Breast epithelium (tissue), 4 donors: ENCODE measurements around the gene ATG7. TPM values are rescaled to one million over a fixed set of nuclear protein-coding genes. Genes with fewer than 3 reads are reported as not detected.

Experiments used
- DNase-seq, 2 donors: peaks; one replicate each; pipeline ENCODE4 v3.0.0-alpha.2; 2019; ENCODE audit warnings: low spot score in 2 of 2
- H3K27ac ChIP-seq, 2 donors: fragments of 200-600 bp; sonication (generic) in 1 of 2; one replicate each; pipeline ENCODE4 v1.5.1; 2016 to 2019; ENCODE audit warnings: mild to moderate bottlenecking in 1 of 2
- H3K27me3 ChIP-seq, 2 donors: fragments of 200-600 bp; sonication (generic) in 1 of 2; one replicate each; pipeline versions ENCODE4 v1.5.1 to v1.6.0; 2017 to 2019; ENCODE audit warnings: control low read depth in 1 of 2, mild to moderate bottlenecking in 1 of 2
- H3K36me3 ChIP-seq: fragments of 200-600 bp; one replicate; pipeline ENCODE4 v1.5.1; 2019
- H3K4me1 ChIP-seq, 2 donors: fragments of 200-600 bp; sonication (generic); one replicate each; pipeline ENCODE4 v1.5.1; 2016 to 2019; ENCODE audit warnings: control low read depth in 1 of 2
- H3K4me3 ChIP-seq, 3 donors: fragments of 200-600 bp; sonication (generic); 1 replicate in 2 of 3; 2 replicates in 1 of 3; pipeline ENCODE4 v1.5.1; 2016 to 2019; ENCODE audit warnings: mild to moderate bottlenecking in 3 of 3, moderate library complexity in 2 of 3
- H3K9me3 ChIP-seq, 2 donors: fragments of 200-600 bp; sonication (generic) in 1 of 2; one replicate each; pipeline ENCODE4 v1.5.1; 2016 to 2019; ENCODE audit warnings: control low read depth in 1 of 2
- POLR2A ChIP-seq: fragments of 450-650 bp; IDR thresholded peaks from one replicate; pipeline ENCODE4 v1.6.1; 2016; ENCODE audit warnings: antibody characterized with exemption, mild to moderate bottlenecking, moderate library complexity
- POLR2AphosphoS5 ChIP-seq, 3 donors: sonication (generic); formaldehyde crosslinking; IDR thresholded peaks; one replicate each; pipeline ENCODE4 v1.6.1; 2017; ENCODE audit warnings: antibody characterized with exemption in 3 of 3
- intact Hi-C: fragments of 100-400 bp; cut with DNase I; formaldehyde crosslinking; loops from one replicate; pipeline ENCODE4 v1.15.1; 2023; ENCODE audit warnings: low total_unique reads
- total RNA-seq, 3 donors: library from RNA; depleted of rRNA; stranded (reverse); fragments of >200 nt; gene quantifications; one replicate each; pipeline ENCODE4 v1.1.0, GENCODE V29; 2016
- TF ChIP-seq, protein P1 (sequence below), 3 donors: fragments of 450-650 bp; IDR thresholded peaks; one replicate each; pipeline ENCODE4 v1.5.1; 2016 to 2017; ENCODE audit warnings: antibody characterized with exemption in 3 of 3, mild to moderate bottlenecking in 3 of 3, moderate library complexity in 3 of 3

Gene ATG7
- total RNA-seq, 3 donors from 2014 or later: 64.9 to 81.9 (median 75.5) TPM

DNA sequence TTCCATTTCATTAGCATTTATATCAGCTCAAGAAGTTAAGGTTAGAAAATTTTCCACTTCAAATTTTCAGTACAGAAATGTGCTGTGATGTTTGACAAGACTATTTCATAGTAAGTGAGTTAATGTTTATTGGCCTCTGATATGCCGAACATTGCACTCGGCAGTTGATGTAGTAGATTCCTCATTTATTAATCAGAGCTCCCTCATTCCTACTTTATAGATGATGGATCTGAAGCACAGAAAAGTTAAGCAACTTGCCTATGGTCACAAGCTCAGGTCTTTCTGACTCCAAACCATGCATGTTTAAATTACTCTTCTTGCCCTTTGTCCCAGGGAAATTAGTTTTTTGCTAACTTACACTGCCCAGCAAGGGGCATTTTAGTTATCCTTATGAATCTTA lies 92.0 kb downstream of the ATG7 start:
- Histone ChIP-seq H3K27ac (no peak overlapping the region), H3K36me3 (peaks cover 4% of the 10 kb centered on the region), H3K9me3 (no peaks in the 10 kb centered on the region), H3K4me3 (no peak overlapping the region), H3K27me3 (no peaks in the 10 kb centered on the region), H3K4me1 (no peaks in the 10 kb centered on the region)
- no peak for DNase-seq
- intact Hi-C loops: loop anchor here (5.0 kb wide), 1 partner anchor 417 kb away; no protein-coding TSS in a partner anchor
- TF ChIP-seq, protein P1, sequence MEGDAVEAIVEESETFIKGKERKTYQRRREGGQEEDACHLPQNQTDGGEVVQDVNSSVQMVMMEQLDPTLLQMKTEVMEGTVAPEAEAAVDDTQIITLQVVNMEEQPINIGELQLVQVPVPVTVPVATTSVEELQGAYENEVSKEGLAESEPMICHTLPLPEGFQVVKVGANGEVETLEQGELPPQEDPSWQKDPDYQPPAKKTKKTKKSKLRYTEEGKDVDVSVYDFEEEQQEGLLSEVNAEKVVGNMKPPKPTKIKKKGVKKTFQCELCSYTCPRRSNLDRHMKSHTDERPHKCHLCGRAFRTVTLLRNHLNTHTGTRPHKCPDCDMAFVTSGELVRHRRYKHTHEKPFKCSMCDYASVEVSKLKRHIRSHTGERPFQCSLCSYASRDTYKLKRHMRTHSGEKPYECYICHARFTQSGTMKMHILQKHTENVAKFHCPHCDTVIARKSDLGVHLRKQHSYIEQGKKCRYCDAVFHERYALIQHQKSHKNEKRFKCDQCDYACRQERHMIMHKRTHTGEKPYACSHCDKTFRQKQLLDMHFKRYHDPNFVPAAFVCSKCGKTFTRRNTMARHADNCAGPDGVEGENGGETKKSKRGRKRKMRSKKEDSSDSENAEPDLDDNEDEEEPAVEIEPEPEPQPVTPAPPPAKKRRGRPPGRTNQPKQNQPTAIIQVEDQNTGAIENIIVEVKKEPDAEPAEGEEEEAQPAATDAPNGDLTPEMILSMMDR (IDR thresholded peaks at IDR 0.05): no peak
- no peak for TF ChIP-seq POLR2AphosphoS5 (IDR thresholded peaks at IDR 0.05)
- no peak for TF ChIP-seq POLR2A

DNA sequence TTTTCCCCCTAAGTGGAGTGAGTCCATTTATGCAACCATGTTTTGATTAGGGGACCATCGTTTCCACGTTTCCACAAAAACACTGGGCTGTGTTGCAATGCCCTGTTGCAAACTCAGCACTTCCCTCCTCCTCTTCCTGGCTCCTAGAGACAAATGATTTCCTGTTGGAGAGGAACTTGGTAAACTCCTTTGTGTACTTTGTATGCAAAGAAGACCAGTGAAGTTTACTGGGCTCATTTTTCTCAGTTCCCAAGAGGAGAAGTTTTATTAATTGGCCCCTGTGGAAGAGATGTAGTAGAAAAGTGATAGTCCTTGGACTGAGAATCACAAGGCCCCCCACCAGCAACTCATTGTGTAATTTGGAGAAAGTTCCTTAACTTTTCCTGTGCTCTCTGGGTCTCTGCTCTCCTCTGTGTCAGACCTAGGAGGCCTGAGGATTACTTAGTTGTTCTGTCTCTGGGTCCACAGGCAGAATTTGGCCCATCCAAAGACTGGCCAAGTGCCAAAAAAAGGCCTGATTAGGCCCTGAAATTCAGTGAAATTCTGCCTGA lies 95.0 kb downstream of the ATG7 start:
- Histone ChIP-seq H3K4me1 (no peaks in the 10 kb centered on the region), H3K4me3 (no peak overlapping the region), H3K36me3 (peaks cover 4% of the 10 kb centered on the region), H3K9me3 (no peaks in the 10 kb centered on the region), H3K27me3 (no peaks in the 10 kb centered on the region), H3K27ac (peak overlapping the region; percentile 50 to 85)
- intact Hi-C loops: no loop called here
- no peak for DNase-seq
- TF ChIP-seq POLR2AphosphoS5 (IDR thresholded peaks at IDR 0.05): peak; percentile 40 to 75 (median 54)
- TF ChIP-seq, protein P1 (IDR thresholded peaks at IDR 0.05): no peak

DNA sequence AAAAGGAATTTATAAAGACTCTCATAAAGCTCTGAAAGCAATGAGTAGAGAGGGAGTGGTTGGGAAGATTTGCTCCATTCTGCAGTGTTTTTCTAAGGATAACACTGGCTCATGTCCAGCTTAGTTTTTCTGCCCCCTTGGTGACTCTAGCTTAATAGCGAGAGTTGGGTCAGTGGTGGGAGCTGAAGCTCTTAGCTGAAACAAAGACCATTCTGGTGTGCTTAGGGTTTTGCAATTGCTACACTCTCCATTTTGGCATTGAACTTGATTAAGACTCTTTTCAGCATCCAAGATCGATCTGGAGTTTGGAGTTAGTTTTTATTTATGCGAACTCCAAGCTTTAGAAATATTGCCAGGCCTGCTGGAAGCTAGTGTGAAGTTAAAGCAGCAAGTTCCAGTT lies 98.0 kb downstream of the ATG7 start:
- no peak for DNase-seq
- Histone ChIP-seq H3K4me1 (no peaks in the 10 kb centered on the region), H3K9me3 (no peaks in the 10 kb centered on the region), H3K36me3 (no peaks in the 10 kb centered on the region), H3K27ac (peak overlapping the region in 1 of 2 donors; percentile 46), H3K4me3 (no peak overlapping the region), H3K27me3 (no peaks in the 10 kb centered on the region)
- intact Hi-C loops: loop anchor here (10.0 kb wide), 1 partner anchor 435 kb away; no protein-coding TSS in a partner anchor
- TF ChIP-seq POLR2A: no peak
- TF ChIP-seq, protein P1 (IDR thresholded peaks at IDR 0.05): no peak
- TF ChIP-seq POLR2AphosphoS5 (IDR thresholded peaks at IDR 0.05): no peak

DNA sequence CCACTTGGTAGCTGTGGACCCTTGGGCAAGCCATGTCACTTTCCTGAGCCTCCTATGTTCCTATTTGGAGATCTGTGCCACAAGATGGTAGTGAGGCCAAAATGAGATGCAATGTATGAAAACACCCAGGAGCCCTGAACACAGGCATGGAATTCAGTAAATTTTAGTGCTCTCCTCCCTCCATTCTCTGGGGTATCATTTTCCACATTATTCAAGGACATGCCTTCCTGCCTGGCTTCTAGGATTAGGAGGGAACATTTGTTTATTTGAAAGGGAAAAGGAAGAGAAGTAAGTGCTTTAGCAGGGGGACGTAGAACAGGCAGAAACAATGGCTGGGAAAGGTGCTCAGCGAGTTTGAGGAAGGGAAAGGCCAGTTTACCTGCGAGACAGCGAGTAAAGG lies 98.8 kb downstream of the ATG7 start:
- no peaks in the 10 kb centered on the region for H3K36me3 ChIP-seq
- no peak for DNase-seq
- H3K4me3 ChIP-seq: no peak overlapping the region
- intact Hi-C loops: loop anchor here (10.0 kb wide), 1 partner anchor 434 kb away; no protein-coding TSS in a partner anchor
- no peak for TF ChIP-seq POLR2AphosphoS5 (IDR thresholded peaks at IDR 0.05)
- no peaks in the 10 kb centered on the region for H3K9me3 ChIP-seq
- peak overlapping the region in 1 of 2 donors; percentile 22 for H3K27ac ChIP-seq
- no peaks in the 10 kb centered on the region for H3K27me3 ChIP-seq
- H3K4me1 ChIP-seq: no peaks in the 10 kb centered on the region

DNA sequence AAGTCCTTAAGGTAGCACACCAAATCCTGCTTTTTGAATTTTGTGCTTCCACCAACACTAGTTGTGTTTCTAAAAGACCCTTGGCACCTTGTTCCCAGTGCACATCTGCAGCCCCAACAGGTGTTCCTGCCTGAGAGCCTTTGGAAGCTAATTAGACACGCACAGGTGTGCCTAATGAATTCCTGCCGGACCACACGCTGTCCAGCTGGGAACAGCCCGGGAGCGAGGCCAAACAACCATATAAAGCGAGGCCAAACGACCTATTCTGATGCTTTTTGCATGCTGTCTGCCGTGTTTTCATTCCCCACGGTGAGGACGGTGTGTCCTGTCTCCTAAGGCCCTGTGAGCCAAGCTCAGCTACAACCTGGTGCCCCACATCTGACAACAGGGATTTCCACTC lies 99.5 kb downstream of the ATG7 start:
- Histone ChIP-seq H3K36me3 (no peaks in the 10 kb centered on the region), H3K27me3 (no peaks in the 10 kb centered on the region), H3K27ac (no peak overlapping the region), H3K9me3 (no peaks in the 10 kb centered on the region), H3K4me3 (no peak overlapping the region), H3K4me1 (no peaks in the 10 kb centered on the region)
- DNase-seq: no peak
- TF ChIP-seq POLR2AphosphoS5 (IDR thresholded peaks at IDR 0.05) (no peak), POLR2A (no peak)
- TF ChIP-seq, protein P1 (IDR thresholded peaks at IDR 0.05): no peak
- intact Hi-C loops: loop anchor here (10.0 kb wide), 1 partner anchor 433 kb away; no protein-coding TSS in a partner anchor
